GM12891 (cell line): ENCODE measurements around the gene TNRC6C.

ENCODE experiments used
- DNase-seq: peaks from one replicate; pipeline ENCODE4 v3.0.0; 2011; ENCODE audit warnings: low spot score; ENCODE audit not compliant: insufficient read length
- FAIRE-seq: peaks from 2 replicates; lab custom pipeline; 2011; peaks lifted over from hg19 to GRCh38; lab: Jason Lieb, UNC
- PAX5 ChIP-seq: IDR thresholded peaks from 2 replicates; pipeline ENCODE4 v1.6.1; 2011; ENCODE audit warnings: low read length, moderate library complexity, mild to moderate bottlenecking; ENCODE audit not compliant: insufficient read depth, severe bottlenecking
- POLR2A ChIP-seq: IDR thresholded peaks from 2 replicates; pipeline ENCODE4 v1.6.1; 2011; ENCODE audit warnings: low read depth, low read length, control low read depth
- POLR2AphosphoS5 ChIP-seq: IDR thresholded peaks from 2 replicates; pipeline ENCODE4 v1.6.1; 2011; ENCODE audit warnings: low read depth, low read length, control low read depth
- POU2F2 ChIP-seq: IDR thresholded peaks from 2 replicates; pipeline ENCODE4 v1.6.1; 2011; ENCODE audit warnings: low read depth, mild to moderate bottlenecking, control low read depth, low read length, moderate library complexity
- SPI1 ChIP-seq: IDR thresholded peaks from 2 replicates; pipeline ENCODE4 v1.6.1; 2011; ENCODE audit warnings: low read depth, low read length, control low read depth
- TAF1 ChIP-seq: IDR thresholded peaks from 2 replicates; pipeline ENCODE4 v1.6.1; 2011; ENCODE audit warnings: low read depth, low read length, control low read depth

TNRC6C gene

GRCh38 chr17:78022425-78022824, 63.9 kb downstream of the TNRC6C start:
- no peak for DNase-seq
- FAIRE-seq = no peak

GRCh38 chr17:78023042-78023441, 64.5 kb downstream of the TNRC6C start:
- FAIRE-seq = no peak
- TF ChIP-seq POLR2AphosphoS5 (no peak), PAX5 (no peak), SPI1 (no peak), POLR2A (no peak), TAF1 (no peak), POU2F2 (no peak)
- DNase-seq = no peak

More at GRCh38 chr17:78022425-78022824, 63.9 kb downstream of the TNRC6C start:
- no peak for TF ChIP-seq POU2F2
- no peak for TF ChIP-seq POLR2AphosphoS5
- no peak for TF ChIP-seq POLR2A
- TF ChIP-seq TAF1 = no peak
- no peak for TF ChIP-seq SPI1
- TF ChIP-seq PAX5 = no peak

- TF ChIP-seq PAX5 (no peak), SPI1 (no peak), TAF1 (no peak), POU2F2 (no peak)
- no peak for FAIRE-seq
- no peak for DNase-seq
Measured at GRCh38 chr17:78026381-78026780, 67.9 kb downstream of the TNRC6C start.

GRCh38 chr17:78027121-78027520, 68.6 kb downstream of the TNRC6C start:
- TF ChIP-seq POLR2A (no peak), POLR2AphosphoS5 (no peak), POU2F2 (no peak)
- DNase-seq = no peak
- no peak for FAIRE-seq

- FAIRE-seq = no peak
- DNase-seq = no peak
- TF ChIP-seq POU2F2 (no peak), PAX5 (no peak), SPI1 (no peak), POLR2A (no peak), TAF1 (no peak), POLR2AphosphoS5 (no peak)
Measured at GRCh38 chr17:78029697-78030096, 71.2 kb downstream of the TNRC6C start.

- TF ChIP-seq POLR2A = no peak
- no peak for TF ChIP-seq SPI1
- TF ChIP-seq TAF1 = no peak
- no peak for TF ChIP-seq POLR2AphosphoS5
- no peak for TF ChIP-seq POU2F2
- no peak for TF ChIP-seq PAX5
- no peak for FAIRE-seq
- no peak for DNase-seq
Measured at GRCh38 chr17:78031435-78031834, 72.9 kb downstream of the TNRC6C start.

GRCh38 chr17:78032166-78032565, 73.7 kb downstream of the TNRC6C start:
- FAIRE-seq (no peak), DNase-seq (no peak)
- TF ChIP-seq SPI1 (no peak), TAF1 (no peak), POU2F2 (no peak), PAX5 (no peak), POLR2A (no peak), POLR2AphosphoS5 (no peak)

GRCh38 chr17:78034429-78035091, 76.1 kb downstream of the TNRC6C start:
- DNase-seq (no peak), FAIRE-seq (no peak)
- TF ChIP-seq POLR2AphosphoS5 = no peak
- no peak for TF ChIP-seq POLR2A
- no peak for TF ChIP-seq SPI1

- FAIRE-seq (no peak), DNase-seq (no peak)
- no peak for TF ChIP-seq POLR2AphosphoS5
- no peak for TF ChIP-seq POU2F2
Measured at GRCh38 chr17:78037280-78037679, 78.8 kb downstream of the TNRC6C start.

GRCh38 chr17:78038748-78039288, 80.3 kb downstream of the TNRC6C start:
- DNase-seq (no peak), FAIRE-seq (no peak)
- TF ChIP-seq TAF1 (no peak), PAX5 (no peak), POLR2A (no peak), POU2F2 (no peak), POLR2AphosphoS5 (no peak), SPI1 (no peak)

GRCh38 chr17:78039581-78039980, 81.1 kb downstream of the TNRC6C start:
- TF ChIP-seq POLR2AphosphoS5 = no peak
- no peak for TF ChIP-seq SPI1
- no peak for TF ChIP-seq TAF1
- TF ChIP-seq POLR2A = no peak
- TF ChIP-seq PAX5 = no peak
- no peak for TF ChIP-seq POU2F2
- FAIRE-seq (no peak), DNase-seq (no peak)
